CD4-positive, alpha-beta T cell (primary cell): Measurements from ENCODE around the gene COX15. TPM values are rescaled to one million over a fixed set of nuclear protein-coding genes. Genes with fewer than 3 reads are reported as not detected.

Experiments used
- ATAC-seq: fragments of 200-7000 bp; cut with Tn5 transposase; one replicate; pipeline ENCODE4 v1.10.0; 2022; ENCODE audit warnings: mild to moderate bottlenecking; ENCODE audit not compliant: poor library complexity
- CTCF ChIA-PET: fragments of 350-600 bp; sonication (Branson Sonifier 250); formaldehyde crosslinking; loops from one replicate; lab custom pipeline; 2021; ENCODE audit warnings: antibody characterized with exemption, inconsistent platforms; lab: Charles Lee
- POLR2A ChIA-PET: fragments of 350-600 bp; sonication (Branson Sonifier 250); formaldehyde crosslinking; loops from one replicate; lab custom pipeline; 2021; ENCODE audit warnings: antibody characterized with exemption, inconsistent platforms; lab: Charles Lee
- DNase-seq, 14 experiments: peaks; one replicate each; pipeline ENCODE4 v3.0.0-alpha.2; 2013 to 2020; ENCODE audit warnings: mixed read lengths in 2 of 14
- H3K27ac ChIP-seq, 2 donors: one replicate each; pipeline versions ENCODE4 v1.5.1 to v1.7.0; 2013; ENCODE audit warnings: low read length in 2 of 2, low read depth in 1 of 2, mild to moderate bottlenecking in 1 of 2
- H3K27me3 ChIP-seq, 2 experiments: 1 replicate in 1 of 2; 2 replicates in 1 of 2; pipeline versions ENCODE4 v1.6.1 to v1.7.0; 2013; ENCODE audit warnings: low read length in 2 of 2, control low read depth in 1 of 2, mild to moderate bottlenecking in 1 of 2, moderate library complexity in 1 of 2; ENCODE audit not compliant: insufficient read depth in 2 of 2, control insufficient read depth in 1 of 2
- H3K36me3 ChIP-seq: one replicate; pipeline ENCODE4 v1.6.1; 2013; ENCODE audit warnings: low read length, control low read depth; ENCODE audit not compliant: insufficient read depth
- H3K4me1 ChIP-seq: one replicate; pipeline ENCODE4 v1.6.1; 2013; ENCODE audit warnings: low read length, control low read depth; ENCODE audit not compliant: insufficient read depth
- H3K4me3 ChIP-seq: one replicate; pipeline ENCODE4 v1.5.1; 2013; ENCODE audit warnings: mild to moderate bottlenecking, low read length, moderate library complexity
- H3K9me3 ChIP-seq, 2 experiments: 1 replicate in 1 of 2; 2 replicates in 1 of 2; pipeline versions ENCODE4 v1.6.1 to v1.7.0; 2013; ENCODE audit warnings: low read length in 2 of 2, mild to moderate bottlenecking in 2 of 2, control low read depth in 1 of 2, moderate library complexity in 1 of 2; ENCODE audit not compliant: control insufficient read depth in 1 of 2, insufficient read depth in 1 of 2
- H3K27ac Mint-ChIP-seq: one replicate; pipeline ENCODE4 v1.8.0; 2020; ENCODE audit warnings: mixed read lengths
- H3K27me3 Mint-ChIP-seq: one replicate; pipeline ENCODE4 v1.8.0; 2021; ENCODE audit warnings: mixed read lengths
- H3K36me3 Mint-ChIP-seq: one replicate; pipeline ENCODE4 v1.8.0; 2021; ENCODE audit warnings: low read depth, mixed read lengths
- H3K4me1 Mint-ChIP-seq: one replicate; pipeline ENCODE4 v1.8.0; 2021; ENCODE audit warnings: low read depth, mixed read lengths
- H3K4me3 Mint-ChIP-seq: one replicate; pipeline ENCODE4 v1.8.0; 2020; ENCODE audit warnings: mild to moderate bottlenecking, mixed read lengths
- H3K9me3 Mint-ChIP-seq: one replicate; pipeline ENCODE4 v1.8.0; 2020; ENCODE audit warnings: mixed read lengths
- CTCF ChIP-seq: fragments of 200-600 bp; IDR thresholded peaks from one replicate; pipeline ENCODE4 v1.8.0; 2022; ENCODE audit warnings: antibody characterized with exemption, mild to moderate bottlenecking
- intact Hi-C, 2 experiments: fragments of 100-400 bp; cut with DNase I in 1 of 2; cut with micrococcal nuclease in 1 of 2; formaldehyde crosslinking; loops; one replicate each; pipeline versions ENCODE4 v1.15.1 to v1.9.0; 2023 to 2025; cut with DNase I, micrococcal nuclease
- total RNA-seq, 174 experiments: library from RNA in 2 of 174; stranded (reverse) in 2 of 174; gene quantifications; one replicate each; pipeline ENCODE4 v1.2.3 and lab custom pipeline; 2021 to 2026

Gene COX15
- total RNA-seq, 2 experiments from 2014 or later, result 7.7 to 7.9 TPM

- Histone ChIP-seq H3K9me3 (no peaks in the 10 kb centered on the region), H3K4me3 (no peak overlapping the region), H3K27ac (no peak overlapping the region), H3K27me3 (no peaks in the 10 kb centered on the region), H3K4me1 (no peaks in the 10 kb centered on the region), H3K36me3 (peaks cover 20% of the 10 kb centered on the region)
- no peak overlapping the region for H3K4me3 Mint-ChIP-seq
- ChIA-PET POLR2A (no interaction called here), CTCF (no interaction called here)
- peaks cover 38% of the 10 kb centered on the region for H3K36me3 Mint-ChIP-seq
- ATAC-seq (no peak), DNase-seq (no peak)
- H3K4me1 Mint-ChIP-seq, result no peaks in the 10 kb centered on the region
- intact Hi-C loops, result no loop called here
- TF ChIP-seq CTCF, result no peak
- H3K27me3 Mint-ChIP-seq, result no peaks in the 10 kb centered on the region
- H3K27ac Mint-ChIP-seq, result no peak overlapping the region
- no peaks in the 10 kb centered on the region for H3K9me3 Mint-ChIP-seq
Measured at GRCh38 chr10:99689461-99689860, 42.5 kb downstream of the COX15 start.

- no peaks in the 10 kb centered on the region for H3K9me3 Mint-ChIP-seq
Measured at GRCh38 chr10:99685597-99685967, 46.3 kb downstream of the COX15 start.

GRCh38 chr10:99682752-99683151 is 49.2 kb downstream of the COX15 start:
- POLR2A ChIA-PET, result interaction anchor here (0.6 kb wide), 1 partner anchor 61 kb away, joined by 3 read pairs; no protein-coding TSS in a partner anchor
- ATAC-seq, result peak; percentile 48

More at GRCh38 chr10:99685597-99685967, 46.3 kb downstream of the COX15 start:
- peaks cover 9% of the 10 kb centered on the region for H3K36me3 ChIP-seq
- no peak overlapping the region for H3K4me3 ChIP-seq
- POLR2A ChIA-PET, result no interaction called here
- Mint-ChIP-seq H3K27me3 (no peaks in the 10 kb centered on the region), H3K36me3 (peaks cover 19% of the 10 kb centered on the region), H3K4me3 (no peak overlapping the region), H3K27ac (no peak overlapping the region), H3K4me1 (no peaks in the 10 kb centered on the region)
- no peak overlapping the region for H3K27ac ChIP-seq
- H3K27me3 ChIP-seq, result no peaks in the 10 kb centered on the region
- H3K9me3 ChIP-seq, result no peaks in the 10 kb centered on the region
- TF ChIP-seq CTCF, result no peak
- ATAC-seq (no peak), DNase-seq (peak in 2 of 14 experiments; percentile 42 to 56)
- intact Hi-C loops, result no loop called here
- CTCF ChIA-PET, result no interaction called here
- no peaks in the 10 kb centered on the region for H3K4me1 ChIP-seq

More at GRCh38 chr10:99682752-99683151, 49.2 kb downstream of the COX15 start:
- Histone ChIP-seq H3K9me3 (no peaks in the 10 kb centered on the region), H3K4me1 (no peaks in the 10 kb centered on the region), H3K36me3 (peaks cover 14% of the 10 kb centered on the region), H3K27me3 (no peaks in the 10 kb centered on the region), H3K4me3 (no peak overlapping the region), H3K27ac (no peak overlapping the region)
- H3K4me3 Mint-ChIP-seq, result no peak overlapping the region
- DNase-seq, result peak in 1 of 14 experiments; percentile 10
- H3K36me3 Mint-ChIP-seq, result peaks cover 25% of the 10 kb centered on the region
- intact Hi-C loops, result no loop called here
- no peak for TF ChIP-seq CTCF
- no peaks in the 10 kb centered on the region for H3K9me3 Mint-ChIP-seq
- H3K4me1 Mint-ChIP-seq, result no peaks in the 10 kb centered on the region
- no peak overlapping the region for H3K27ac Mint-ChIP-seq
- H3K27me3 Mint-ChIP-seq, result no peaks in the 10 kb centered on the region
- CTCF ChIA-PET, result no interaction called here

Other genes starting within 250 kb of the COX15 start
- gene NKX2-3, start 199.2 kb downstream of the COX15 start, total RNA-seq, result not detected
- 100 to 1,000 TPM; 112 to 113 TPM for gene SLC25A28, start 111.7 kb downstream of the COX15 start, total RNA-seq
- gene ENTPD7, start 72.6 kb downstream of the COX15 start, total RNA-seq, result 1 to 10 TPM; 1.1 to 1.4 TPM
- 10 to 100 TPM; 14.1 to 16.0 TPM for gene CUTC, start 107 bp upstream of the COX15 start, total RNA-seq
- gene ABCC2, start 50.5 kb upstream of the COX15 start, total RNA-seq, result 1 to 10 TPM; 3.0 to 3.4 TPM